Epithelial cell of esophagus (primary cell): Measurements from ENCODE around the gene TMEM38B.

Experiments
- DNase-seq: peaks from one replicate; pipeline ENCODE4 v3.0.0; 2010; ENCODE audit warnings: low read depth
- H3K4me3 ChIP-seq: 2 replicates; pipeline ENCODE4 v1.5.1; 2011; ENCODE audit warnings: mild to moderate bottlenecking, low read length, control low read depth
- CTCF ChIP-seq: IDR thresholded peaks from 2 replicates; pipeline ENCODE4 v1.5.1; 2011; ENCODE audit warnings: low read depth, mild to moderate bottlenecking, low read length, control low read depth, inconsistent platforms; ENCODE audit not compliant: insufficient read depth; ENCODE audit errors: missing control alignments

The TMEM38B gene

GRCh38 chr9:105661011-105661410, 33.3 kb upstream of the TMEM38B start:
- H3K4me3 ChIP-seq: no peak overlapping the region
- no peak for DNase-seq
- TF ChIP-seq CTCF: no peak

- H3K4me3 ChIP-seq: no peak within 1 kb of the TSS
- no peak for DNase-seq
- TF ChIP-seq CTCF: no peak
Measured at GRCh38 chr9:105662184-105663104, 31.9 kb upstream of the TMEM38B start, which contains the start of gene TAL2. Gene TAL2 (plus strand): TSS chr9:105662457. CDS start chr9:105662497, 40 bp downstream.

GRCh38 chr9:105663914-105664313, 30.4 kb upstream of the TMEM38B start:
- no peak overlapping the region for H3K4me3 ChIP-seq
- DNase-seq: no peak
- no peak for TF ChIP-seq CTCF

GRCh38 chr9:105667867-105668266, 26.5 kb upstream of the TMEM38B start:
- DNase-seq: no peak
- TF ChIP-seq CTCF: no peak
- no peak overlapping the region for H3K4me3 ChIP-seq

- no peak for DNase-seq
- no peak overlapping the region for H3K4me3 ChIP-seq
- TF ChIP-seq CTCF: no peak
Measured at GRCh38 chr9:105670315-105670714, 24.0 kb upstream of the TMEM38B start.

- no peak overlapping the region for H3K4me3 ChIP-seq
- TF ChIP-seq CTCF: no peak
- DNase-seq: no peak
Measured at GRCh38 chr9:105670775-105671174, 23.6 kb upstream of the TMEM38B start.

GRCh38 chr9:105672711-105673234, 21.6 kb upstream of the TMEM38B start:
- TF ChIP-seq CTCF: no peak
- H3K4me3 ChIP-seq: no peak overlapping the region
- DNase-seq: no peak
